ENCODE measurements around the gene SMPD2.

Gene SMPD2

DNA sequence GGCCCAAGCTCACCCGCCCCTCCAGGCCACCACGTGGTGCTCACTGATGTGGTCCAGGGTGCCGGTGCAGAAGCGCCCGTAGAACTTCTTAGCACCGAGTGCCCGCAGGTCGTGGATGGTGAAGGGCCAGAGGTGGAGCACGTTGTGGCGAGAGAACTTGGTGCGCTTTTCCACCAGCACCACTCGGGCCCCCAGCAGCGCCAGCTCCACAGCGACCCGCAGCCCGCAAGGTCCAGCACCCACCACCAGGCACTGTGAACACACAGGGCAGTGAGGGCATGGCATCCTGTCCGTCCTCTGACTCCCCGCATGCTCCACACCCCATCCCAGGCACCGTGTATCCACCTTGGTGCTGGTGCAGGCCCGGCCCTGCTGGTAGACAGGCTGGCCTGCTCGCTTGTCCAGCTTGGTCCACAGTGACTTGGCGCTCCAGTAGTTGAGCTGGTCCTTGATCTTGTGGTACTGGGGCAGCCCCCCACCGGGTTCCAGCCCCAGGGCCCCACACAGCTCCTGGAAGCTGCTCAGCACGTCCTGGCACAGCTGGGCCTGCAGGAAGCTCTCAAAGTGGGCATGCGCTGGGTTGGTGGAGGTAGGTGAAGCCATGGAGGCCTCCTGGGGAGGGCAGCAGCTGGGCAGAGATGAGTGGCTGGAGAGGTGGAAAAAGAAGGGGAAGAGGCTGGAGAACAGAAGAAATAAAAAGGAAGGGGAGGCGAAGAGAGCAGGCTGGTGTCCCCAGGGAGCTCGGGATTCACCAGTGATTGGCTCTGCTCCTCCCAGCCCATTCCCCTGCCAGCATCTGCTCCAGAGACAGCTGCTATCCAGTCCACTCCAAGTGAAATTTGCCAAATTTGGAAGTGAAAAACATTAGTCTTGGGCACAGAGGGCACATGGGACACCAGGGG is 13.3 kb downstream of the SMPD2 start:
- DNase-seq (ENCODE audit: low spot score), result no peak
- in situ Hi-C loops (cut with MboI; ENCODE audit: low pct_unique_long_range_greater_than_20kb, low sequenced_read_pairs, unreplicated experiment), result no loop called here
- TF ChIP-seq, protein P1, sequence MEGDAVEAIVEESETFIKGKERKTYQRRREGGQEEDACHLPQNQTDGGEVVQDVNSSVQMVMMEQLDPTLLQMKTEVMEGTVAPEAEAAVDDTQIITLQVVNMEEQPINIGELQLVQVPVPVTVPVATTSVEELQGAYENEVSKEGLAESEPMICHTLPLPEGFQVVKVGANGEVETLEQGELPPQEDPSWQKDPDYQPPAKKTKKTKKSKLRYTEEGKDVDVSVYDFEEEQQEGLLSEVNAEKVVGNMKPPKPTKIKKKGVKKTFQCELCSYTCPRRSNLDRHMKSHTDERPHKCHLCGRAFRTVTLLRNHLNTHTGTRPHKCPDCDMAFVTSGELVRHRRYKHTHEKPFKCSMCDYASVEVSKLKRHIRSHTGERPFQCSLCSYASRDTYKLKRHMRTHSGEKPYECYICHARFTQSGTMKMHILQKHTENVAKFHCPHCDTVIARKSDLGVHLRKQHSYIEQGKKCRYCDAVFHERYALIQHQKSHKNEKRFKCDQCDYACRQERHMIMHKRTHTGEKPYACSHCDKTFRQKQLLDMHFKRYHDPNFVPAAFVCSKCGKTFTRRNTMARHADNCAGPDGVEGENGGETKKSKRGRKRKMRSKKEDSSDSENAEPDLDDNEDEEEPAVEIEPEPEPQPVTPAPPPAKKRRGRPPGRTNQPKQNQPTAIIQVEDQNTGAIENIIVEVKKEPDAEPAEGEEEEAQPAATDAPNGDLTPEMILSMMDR (IDR thresholded peaks at IDR 0.05; ENCODE audit: extremely low read depth, insufficient read depth, missing control alignments), result no peak

DNA sequence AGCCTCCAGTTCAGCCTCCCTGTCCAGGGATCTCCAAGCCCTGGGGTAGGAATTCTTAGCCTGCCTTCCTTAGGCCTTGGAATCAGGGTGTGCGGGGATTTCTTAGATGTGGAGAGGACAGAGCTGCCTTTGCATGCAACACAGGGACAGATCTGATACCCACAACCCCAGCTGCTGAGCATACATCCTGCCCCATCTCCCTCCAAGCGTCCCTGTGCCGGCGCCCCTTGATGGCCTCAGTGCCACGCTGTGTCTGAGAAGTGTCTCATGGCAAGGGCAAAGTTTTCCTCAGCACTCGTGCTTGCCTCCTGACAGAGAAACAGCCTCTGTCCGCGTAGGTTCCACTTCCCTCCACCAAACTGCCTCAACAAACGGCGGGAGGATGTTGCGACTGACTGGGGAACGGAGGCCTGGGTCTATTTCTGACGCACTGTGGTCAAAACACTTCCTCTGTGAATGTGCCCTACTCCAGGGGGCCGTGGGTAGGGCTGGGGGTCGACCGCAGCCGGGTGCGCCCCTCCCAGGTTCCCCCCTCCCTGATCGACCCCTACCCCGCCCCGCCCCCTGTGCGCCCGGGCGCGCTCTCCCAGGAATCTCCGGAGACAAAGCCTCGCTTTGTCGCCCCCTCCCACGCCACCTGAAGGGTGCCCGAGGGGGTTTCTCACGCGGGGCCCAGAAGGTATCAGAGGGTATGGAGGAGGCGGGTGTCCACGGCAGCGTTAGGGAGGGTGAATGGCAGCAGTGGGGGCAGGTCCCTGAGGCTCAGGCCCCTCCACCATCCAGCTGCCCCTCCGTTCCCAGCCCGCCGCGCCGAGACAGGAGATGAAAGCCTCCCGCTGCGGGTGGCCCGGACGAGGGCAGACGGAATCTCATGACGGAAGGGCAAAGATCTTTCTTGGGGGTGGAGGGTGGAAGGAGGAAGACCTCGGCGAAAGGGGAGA is 14.2 kb downstream of the SMPD2 start:
- peak; percentile 80 for DNase-seq (ENCODE audit: low spot score)
- TF ChIP-seq, protein P1 (IDR thresholded peaks at IDR 0.05; ENCODE audit: extremely low read depth, insufficient read depth, missing control alignments), result no peak
- in situ Hi-C loops (cut with MboI; ENCODE audit: low pct_unique_long_range_greater_than_20kb, low sequenced_read_pairs, unreplicated experiment), result no loop called here

DNA sequence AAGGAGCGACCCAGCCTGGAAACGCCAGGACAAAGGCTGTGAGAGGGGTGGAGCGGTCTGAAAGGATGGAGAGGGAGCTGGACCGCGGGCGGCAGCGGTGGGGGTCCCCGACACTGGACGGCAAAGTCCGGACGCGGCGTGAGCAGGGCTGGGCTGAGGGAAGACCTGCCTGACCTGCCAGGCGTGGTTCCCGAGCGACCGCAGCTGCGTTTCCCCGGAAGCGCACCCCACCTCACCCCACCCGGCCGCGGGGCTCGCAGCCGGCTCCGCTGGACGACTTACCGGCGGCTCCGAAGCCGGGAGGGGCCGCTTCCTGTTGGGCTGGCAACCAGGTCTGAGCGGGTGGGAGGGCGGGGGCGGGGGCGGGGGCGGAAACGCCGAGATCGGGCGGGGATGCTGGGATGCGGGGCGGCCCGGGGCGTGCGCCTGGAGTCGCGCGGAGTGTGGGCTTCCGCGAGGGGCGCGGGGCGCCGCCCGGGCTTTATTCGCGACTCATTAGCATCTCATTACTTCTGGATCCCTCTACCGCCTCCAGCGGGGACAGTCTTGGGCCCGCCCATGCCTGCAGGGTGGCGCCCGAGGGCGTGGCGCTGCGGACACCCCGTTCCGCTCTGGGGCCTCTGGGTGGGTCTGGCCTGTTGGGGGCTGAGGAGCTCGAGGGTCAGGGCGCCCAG is 15.1 kb downstream of the SMPD2 start, which contains the start of gene MICAL1:
Gene MICAL1 (minus strand): TSS at position 336 of the 674 bp plus-strand sequence. CDS start 1,576 bp downstream, outside the sequence.
- in situ Hi-C loops (cut with MboI; ENCODE audit: low pct_unique_long_range_greater_than_20kb, low sequenced_read_pairs, unreplicated experiment), result no loop called here
- DNase-seq (ENCODE audit: low spot score), result peak; percentile 86
- TF ChIP-seq, protein P1 (IDR thresholded peaks at IDR 0.05; ENCODE audit: extremely low read depth, insufficient read depth, missing control alignments), result peak; percentile 25

DNA sequence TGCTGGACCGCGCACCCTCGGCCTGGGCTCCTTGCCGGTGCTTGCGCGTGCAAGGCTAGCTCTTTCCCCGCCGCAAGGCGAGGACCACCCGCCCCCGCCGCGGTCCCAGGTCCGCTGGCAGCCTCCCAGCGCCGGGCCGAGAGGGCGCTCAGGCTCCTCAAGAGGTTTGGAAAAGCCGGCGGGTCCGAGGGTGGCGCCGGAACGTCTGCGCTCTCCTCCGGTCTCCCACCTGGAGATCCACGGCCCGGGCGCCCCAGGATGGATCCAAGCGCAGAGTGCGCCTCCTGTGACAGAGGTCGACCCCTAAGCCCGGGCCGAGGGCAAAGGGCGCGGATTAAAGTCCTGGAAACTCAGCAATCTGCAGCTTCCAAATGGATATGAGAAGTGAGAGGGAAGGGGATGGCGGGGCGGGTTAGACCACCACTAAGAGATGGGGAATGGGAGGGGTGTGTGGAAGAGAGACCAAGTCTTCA is 15.6 kb downstream of the SMPD2 start:
- in situ Hi-C loops (cut with MboI; ENCODE audit: low pct_unique_long_range_greater_than_20kb, low sequenced_read_pairs, unreplicated experiment), result no loop called here
- TF ChIP-seq, protein P1 (IDR thresholded peaks at IDR 0.05; ENCODE audit: extremely low read depth, insufficient read depth, missing control alignments), result no peak
- DNase-seq (ENCODE audit: low spot score), result no peak

DNA sequence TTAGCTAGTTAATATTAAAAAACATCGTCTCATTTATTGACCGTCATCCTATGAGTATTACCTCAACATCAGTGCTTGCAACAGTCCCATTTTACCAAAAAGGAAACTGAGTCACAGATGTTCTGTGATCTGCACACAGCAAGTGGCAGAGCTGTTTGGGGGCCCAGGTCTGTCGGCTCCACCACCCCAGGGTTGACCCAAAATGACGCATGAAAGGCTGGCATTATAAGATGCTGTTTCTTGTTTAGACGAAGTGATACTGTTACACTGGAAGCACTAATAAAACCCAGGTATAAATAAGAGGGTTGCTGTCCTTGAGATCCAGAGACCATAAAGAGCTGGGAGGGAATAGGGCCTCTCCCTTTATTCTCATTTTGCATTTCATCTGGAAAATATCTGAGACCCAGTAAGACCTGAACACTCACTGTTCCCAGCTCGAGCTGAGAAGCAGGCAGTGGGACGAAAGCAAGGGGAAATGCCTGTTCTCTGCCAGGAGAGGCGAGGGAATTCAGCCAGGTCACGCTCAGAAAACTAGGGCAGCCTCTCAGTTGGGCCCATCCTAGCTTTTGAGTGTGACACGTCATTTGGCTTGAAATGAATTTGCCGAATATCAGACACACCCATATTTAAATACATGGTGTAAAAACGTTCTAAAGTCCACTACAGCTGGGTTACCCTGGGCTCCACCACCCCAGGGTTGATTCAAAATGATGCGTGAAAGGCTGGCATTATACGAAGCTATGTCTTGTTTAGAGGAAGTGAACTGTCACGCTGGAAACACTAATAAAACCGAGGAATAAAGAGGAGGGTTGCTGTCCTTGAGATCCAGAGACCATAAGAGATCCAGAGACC is 16.4 kb downstream of the SMPD2 start:
- no peak for DNase-seq (ENCODE audit: low spot score)
- in situ Hi-C loops (cut with MboI; ENCODE audit: low pct_unique_long_range_greater_than_20kb, low sequenced_read_pairs, unreplicated experiment), result no loop called here
- TF ChIP-seq, protein P1 (IDR thresholded peaks at IDR 0.05; ENCODE audit: extremely low read depth, insufficient read depth, missing control alignments), result no peak
